Breast epithelium (tissue), 3 donors: Measurements from ENCODE around the gene PAK1.

ENCODE experiments used
- POLR2AphosphoS5 ChIP-seq, 3 donors: sonication (generic); formaldehyde crosslinking; IDR thresholded peaks; one replicate each; pipeline ENCODE4 v1.6.1; 2017; ENCODE audit warnings: antibody characterized with exemption in 3 of 3
- TF ChIP-seq, protein P1 (sequence below), 3 donors: fragments of 450-650 bp; IDR thresholded peaks; one replicate each; pipeline ENCODE4 v1.5.1; 2016 to 2017; ENCODE audit warnings: antibody characterized with exemption in 3 of 3, mild to moderate bottlenecking in 3 of 3, moderate library complexity in 3 of 3

GRCh38 chr11:77522215-77522614 lies 48.3 kb upstream of the PAK1 start:
- TF ChIP-seq, protein P1, sequence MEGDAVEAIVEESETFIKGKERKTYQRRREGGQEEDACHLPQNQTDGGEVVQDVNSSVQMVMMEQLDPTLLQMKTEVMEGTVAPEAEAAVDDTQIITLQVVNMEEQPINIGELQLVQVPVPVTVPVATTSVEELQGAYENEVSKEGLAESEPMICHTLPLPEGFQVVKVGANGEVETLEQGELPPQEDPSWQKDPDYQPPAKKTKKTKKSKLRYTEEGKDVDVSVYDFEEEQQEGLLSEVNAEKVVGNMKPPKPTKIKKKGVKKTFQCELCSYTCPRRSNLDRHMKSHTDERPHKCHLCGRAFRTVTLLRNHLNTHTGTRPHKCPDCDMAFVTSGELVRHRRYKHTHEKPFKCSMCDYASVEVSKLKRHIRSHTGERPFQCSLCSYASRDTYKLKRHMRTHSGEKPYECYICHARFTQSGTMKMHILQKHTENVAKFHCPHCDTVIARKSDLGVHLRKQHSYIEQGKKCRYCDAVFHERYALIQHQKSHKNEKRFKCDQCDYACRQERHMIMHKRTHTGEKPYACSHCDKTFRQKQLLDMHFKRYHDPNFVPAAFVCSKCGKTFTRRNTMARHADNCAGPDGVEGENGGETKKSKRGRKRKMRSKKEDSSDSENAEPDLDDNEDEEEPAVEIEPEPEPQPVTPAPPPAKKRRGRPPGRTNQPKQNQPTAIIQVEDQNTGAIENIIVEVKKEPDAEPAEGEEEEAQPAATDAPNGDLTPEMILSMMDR (IDR thresholded peaks at IDR 0.05), result no peak
- no peak for TF ChIP-seq POLR2AphosphoS5 (IDR thresholded peaks at IDR 0.05)
